Lower leg skin (tissue), 3 donors: ENCODE results near the gene CDK15.

Source experiments
- CTCF ChIP-seq, 3 donors: fragments of 450-650 bp; IDR thresholded peaks; one replicate each; pipeline ENCODE4 v1.5.1; 2016; ENCODE audit warnings: antibody characterized with exemption in 3 of 3, mild to moderate bottlenecking in 3 of 3, moderate library complexity in 2 of 3
- POLR2A ChIP-seq, 2 donors: fragments of 450-650 bp; IDR thresholded peaks; one replicate each; pipeline ENCODE4 v1.6.1; 2016 to 2017; ENCODE audit warnings: antibody characterized with exemption in 2 of 2, mild to moderate bottlenecking in 1 of 2, moderate library complexity in 1 of 2

GRCh38 chr2:201930043-201930442 is 123.7 kb downstream of the CDK15 start:
- TF ChIP-seq POLR2A (IDR thresholded peaks at IDR 0.05), result no peak
- TF ChIP-seq CTCF (IDR thresholded peaks at IDR 0.05), result no peak
